Panc1 (cell line): ENCODE measurements around the gene SEMA4F.

Source experiments
- CTCF ChIP-seq: fragments of 450-650 bp; IDR thresholded peaks from 2 replicates; pipeline ENCODE4 v1.5.1; 2017; ENCODE audit warnings: mild to moderate bottlenecking
- POLR2AphosphoS5 ChIP-seq: IDR thresholded peaks from 2 replicates; pipeline ENCODE4 v1.6.1; 2012; ENCODE audit warnings: mild to moderate bottlenecking, low read depth, low read length, moderate library complexity
- SIN3A ChIP-seq: IDR thresholded peaks from 2 replicates; pipeline ENCODE4 v1.6.1; 2012; ENCODE audit warnings: low read depth, mild to moderate bottlenecking, low read length, moderate library complexity, borderline replicate concordance; ENCODE audit not compliant: insufficient read depth
- TCF7L2 ChIP-seq: IDR thresholded peaks from 2 replicates; pipeline ENCODE4 v1.6.1; 2011; ENCODE audit warnings: mild to moderate bottlenecking, low read depth, low read length, inconsistent platforms

GRCh38 chr2:74695663-74696062 is 41.6 kb downstream of the SEMA4F start:
- TF ChIP-seq CTCF: no peak
- no peak for TF ChIP-seq POLR2AphosphoS5
- no peak for TF ChIP-seq TCF7L2
- TF ChIP-seq SIN3A: no peak
